Activated CD8-positive, alpha-beta T cell treated with anti-CD3 and anti-CD28 coated beads for 36 hours (primary cell): Measurements from ENCODE around the gene GALNTL6. TPM values are rescaled to one million over a fixed set of nuclear protein-coding genes. Genes with fewer than 3 reads are reported as not detected.

Source experiments
- ATAC-seq: fragments of 200-7000 bp; cut with Tn5 transposase; one replicate; pipeline ENCODE4 v1.10.0; 2021; ENCODE audit warnings: mild to moderate bottlenecking, moderate library complexity
- CTCF ChIA-PET: fragments of 350-600 bp; sonication (Branson Sonifier 250); formaldehyde crosslinking; loops from one replicate; lab custom pipeline; 2021; ENCODE audit warnings: antibody characterized with exemption; lab: Charles Lee
- POLR2A ChIA-PET: fragments of 350-600 bp; sonication (Branson Sonifier 250); formaldehyde crosslinking; loops from one replicate; lab custom pipeline; 2021; ENCODE audit warnings: antibody characterized with exemption; lab: Charles Lee
- DNase-seq: peaks from one replicate; pipeline ENCODE4 v3.0.0-alpha.2; 2020
- H3K27ac Mint-ChIP-seq: one replicate; pipeline ENCODE4 v1.8.0; 2021; ENCODE audit warnings: mild to moderate bottlenecking, mixed read lengths
- H3K27me3 Mint-ChIP-seq: one replicate; pipeline ENCODE4 v1.8.0; 2021; ENCODE audit warnings: mixed read lengths
- H3K36me3 Mint-ChIP-seq: one replicate; pipeline ENCODE4 v1.8.0; 2021; ENCODE audit warnings: low read depth, mixed read lengths
- H3K4me1 Mint-ChIP-seq: one replicate; pipeline ENCODE4 v1.8.0; 2021; ENCODE audit warnings: low read depth, mixed read lengths
- H3K4me3 Mint-ChIP-seq: one replicate; pipeline ENCODE4 v1.8.0; 2021; ENCODE audit warnings: mild to moderate bottlenecking, moderate library complexity, mixed read lengths
- H3K9me3 Mint-ChIP-seq: one replicate; pipeline ENCODE4 v1.8.0; 2021; ENCODE audit warnings: mixed read lengths
- CTCF ChIP-seq: fragments of 200-600 bp; IDR thresholded peaks from one replicate; pipeline ENCODE4 v1.8.0; 2022; ENCODE audit warnings: antibody characterized with exemption, mild to moderate bottlenecking
- intact Hi-C: fragments of 100-400 bp; cut with micrococcal nuclease; formaldehyde crosslinking; loops from one replicate; pipeline ENCODE4 v1.10.0; 2022
- total RNA-seq, 2 experiments: library from RNA; stranded (reverse); gene quantifications; one replicate each; pipeline ENCODE4 v1.2.3, GENCODE V29; 2021

GALNTL6 gene
- total RNA-seq, 2 experiments from 2014 or later: not detected

DNA sequence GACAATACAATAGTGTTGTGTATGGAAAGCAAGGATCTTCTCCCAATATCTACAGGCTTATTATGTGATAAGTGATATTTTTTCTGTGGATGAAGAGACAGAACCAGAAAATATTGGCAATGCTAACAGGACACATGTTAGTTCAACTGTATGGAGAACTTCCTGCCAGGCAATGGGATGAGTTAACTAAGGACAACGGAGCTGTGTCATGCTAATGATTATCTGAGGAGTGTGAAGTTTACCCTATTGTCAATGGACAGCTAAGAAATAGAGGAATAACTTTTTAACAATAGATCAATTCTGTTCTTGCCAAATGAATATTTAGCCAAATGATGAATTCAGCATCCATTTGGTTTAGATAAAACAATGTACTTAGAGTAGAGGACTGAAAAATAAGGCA lies 180.0 kb downstream of the GALNTL6 start:
- no peak overlapping the region for H3K4me3 Mint-ChIP-seq
- H3K9me3 Mint-ChIP-seq: peaks cover 4% of the 10 kb centered on the region
- POLR2A ChIA-PET: no interaction called here

GRCh38 chr4:172007889-172008288 lies 194.7 kb downstream of the GALNTL6 start:
- TF ChIP-seq CTCF: no peak
- Mint-ChIP-seq H3K4me1 (no peaks in the 10 kb centered on the region), H3K36me3 (no peaks in the 10 kb centered on the region), H3K27ac (no peak overlapping the region), H3K4me3 (no peak overlapping the region), H3K27me3 (no peaks in the 10 kb centered on the region), H3K9me3 (no peaks in the 10 kb centered on the region)
- ATAC-seq (no peak), DNase-seq (no peak)
- CTCF ChIA-PET: no interaction called here
- POLR2A ChIA-PET: no interaction called here
- intact Hi-C loops: no loop called here

More for the DNA sequence above, 180.0 kb downstream of the GALNTL6 start:
- ATAC-seq: no peak
- TF ChIP-seq CTCF: no peak
- intact Hi-C loops: no loop called here
- Mint-ChIP-seq H3K36me3 (no peaks in the 10 kb centered on the region), H3K27me3 (no peaks in the 10 kb centered on the region), H3K4me1 (no peaks in the 10 kb centered on the region), H3K27ac (no peak overlapping the region)
- DNase-seq: no peak
- CTCF ChIA-PET: no interaction called here

- H3K36me3 Mint-ChIP-seq: no peaks in the 10 kb centered on the region
- no peaks in the 10 kb centered on the region for H3K4me1 Mint-ChIP-seq
- no peak overlapping the region for H3K27ac Mint-ChIP-seq
- ATAC-seq (no peak), DNase-seq (no peak)
- ChIA-PET CTCF (no interaction called here), POLR2A (no interaction called here)
- no peak overlapping the region for H3K4me3 Mint-ChIP-seq
- H3K27me3 Mint-ChIP-seq: no peaks in the 10 kb centered on the region
- intact Hi-C loops: no loop called here
- TF ChIP-seq CTCF: no peak
- H3K9me3 Mint-ChIP-seq: peaks cover 6% of the 10 kb centered on the region
Observed at GRCh38 chr4:172009446-172010230, 196.4 kb downstream of the GALNTL6 start.

DNA sequence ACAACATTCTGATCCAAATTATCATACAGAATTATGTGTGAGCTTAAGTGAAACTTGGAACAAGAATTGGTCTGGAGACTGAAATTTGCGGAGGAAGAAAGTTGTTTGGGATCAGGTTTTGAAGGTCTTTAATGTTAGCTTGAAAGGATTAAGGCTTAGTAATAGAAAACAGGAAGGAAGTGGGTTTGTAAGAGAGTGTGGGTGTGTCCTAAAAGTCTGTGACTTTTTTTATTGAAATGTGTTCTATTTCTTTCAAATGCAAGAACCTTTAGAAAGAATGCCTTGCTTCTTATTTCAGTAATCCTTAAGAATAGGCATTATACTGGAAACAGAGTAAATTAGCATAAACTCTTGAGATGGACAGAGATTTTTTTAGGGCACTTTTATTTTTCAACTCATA lies 198.0 kb downstream of the GALNTL6 start:
- Mint-ChIP-seq H3K4me1 (no peaks in the 10 kb centered on the region), H3K27ac (no peak overlapping the region), H3K36me3 (no peaks in the 10 kb centered on the region), H3K4me3 (no peak overlapping the region), H3K9me3 (peaks cover 13% of the 10 kb centered on the region), H3K27me3 (no peaks in the 10 kb centered on the region)
- CTCF ChIA-PET: no interaction called here
- TF ChIP-seq CTCF: no peak
- intact Hi-C loops: no loop called here
- ATAC-seq (no peak), DNase-seq (no peak)
- POLR2A ChIA-PET: no interaction called here

GRCh38 chr4:172018358-172018757 lies 205.2 kb downstream of the GALNTL6 start:
- H3K4me3 Mint-ChIP-seq: no peak overlapping the region
- CTCF ChIA-PET: no interaction called here
- H3K27ac Mint-ChIP-seq: no peak overlapping the region
- POLR2A ChIA-PET: no interaction called here
- TF ChIP-seq CTCF: no peak
- H3K27me3 Mint-ChIP-seq: no peaks in the 10 kb centered on the region
- no peaks in the 10 kb centered on the region for H3K36me3 Mint-ChIP-seq
- H3K9me3 Mint-ChIP-seq: peaks cover 13% of the 10 kb centered on the region
- DNase-seq (no peak), ATAC-seq (no peak)
- H3K4me1 Mint-ChIP-seq: no peaks in the 10 kb centered on the region
- intact Hi-C loops: no loop called here
